COLO668 (cell line): ENCODE results near the gene OPTC.
A peak's percentile ranks its signal among the peaks of the same experiment; 100 is the strongest.
"Not testable (repeated sequence)": the region's sequence is repeated elsewhere in the genome, so short reads cannot be mapped to it uniquely, and the experiment has no call there.

Experiments used
- DNase-seq: peaks from one replicate; lab custom pipeline; 2025; ENCODE audit not compliant: unreplicated experiment; lab: John Stamatoyannopoulos, UW

The OPTC gene

DNA sequence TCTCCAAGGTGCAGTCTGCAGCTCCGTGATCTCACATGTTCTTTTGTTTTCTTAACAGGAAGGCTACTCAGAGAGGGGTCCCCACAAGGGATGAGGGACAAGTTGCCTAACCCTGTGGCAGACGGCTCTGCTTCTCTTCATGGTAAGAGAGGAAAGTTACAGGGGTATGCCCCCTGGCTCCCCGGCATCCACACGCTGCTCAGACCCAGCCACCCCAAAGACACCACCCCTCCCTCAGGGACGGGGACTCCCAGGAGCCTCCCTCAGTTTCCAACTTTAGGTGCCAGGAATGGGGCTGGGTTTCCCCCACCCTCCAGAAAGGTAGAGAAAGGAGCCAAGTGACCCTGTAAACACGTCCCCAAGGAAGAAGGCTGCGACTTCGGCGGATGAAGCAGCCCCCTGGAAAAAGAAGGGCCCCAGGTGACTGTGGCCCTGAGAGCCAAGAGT is 19.7 kb downstream of the OPTC start:
- no peak for DNase-seq

- no peak for DNase-seq
These were observed 22.2 kb downstream of the OPTC start for GRCh38 chr1:203516184-203516583.

GRCh38 chr1:203516906-203517305 is 23.0 kb downstream of the OPTC start:
- no peak for DNase-seq

DNA sequence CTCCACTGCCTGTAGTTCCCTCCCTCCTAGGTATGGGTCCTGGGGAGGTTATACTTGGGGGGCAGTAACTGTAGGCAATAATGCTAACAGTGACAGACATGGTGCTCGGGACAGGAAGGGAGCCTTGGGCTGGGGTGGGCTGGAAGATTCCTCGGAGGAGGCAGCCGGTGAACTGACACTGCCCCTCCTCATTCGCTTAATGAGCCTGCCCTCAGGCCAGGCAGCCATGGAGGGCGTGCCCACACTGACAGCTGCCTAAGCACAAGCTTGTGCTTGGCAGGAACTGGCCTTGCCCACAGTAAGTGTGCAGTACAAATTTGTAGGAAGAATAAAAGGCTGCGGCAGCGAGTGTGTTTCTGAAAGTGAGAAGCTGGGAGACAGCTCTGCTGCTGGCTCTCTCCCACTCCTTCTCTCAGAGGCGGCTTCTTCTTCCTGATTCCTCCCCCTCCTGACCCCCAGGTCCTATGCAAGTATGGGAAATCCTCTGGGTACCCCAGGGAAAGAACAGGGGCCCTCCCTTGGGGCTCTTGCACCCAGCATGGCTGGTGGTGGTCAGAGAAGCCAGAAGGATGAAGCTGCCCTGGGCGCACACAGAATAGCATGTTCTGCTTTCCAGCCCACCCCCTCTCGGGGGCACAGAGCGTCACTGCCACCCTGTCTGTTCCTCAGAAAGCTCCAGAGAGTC is 23.6 kb downstream of the OPTC start:
- DNase-seq, result peak; percentile 25

DNA sequence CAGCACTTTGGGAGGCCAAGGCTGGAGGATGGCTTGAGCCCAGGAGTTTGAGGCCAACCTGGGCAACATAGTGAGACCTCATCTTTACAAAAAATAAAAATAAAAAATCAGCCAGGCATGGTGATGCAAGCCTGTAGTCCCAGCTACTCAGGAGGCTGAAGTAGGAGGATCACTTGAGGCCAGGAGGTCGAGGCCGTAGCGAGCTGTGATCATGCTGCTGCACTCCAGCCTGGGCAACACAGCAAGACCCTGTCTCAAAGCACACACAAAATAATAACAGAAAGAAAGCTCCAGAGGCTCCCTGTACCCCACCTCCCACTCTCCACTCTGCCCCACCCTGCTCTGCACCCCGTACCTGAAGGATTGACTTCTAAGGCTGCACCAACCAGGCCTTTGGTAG is 24.2 kb downstream of the OPTC start:
- DNase-seq, result not testable (repeated sequence)

GRCh38 chr1:203518541-203518940 is 24.6 kb downstream of the OPTC start:
- no peak for DNase-seq

DNA sequence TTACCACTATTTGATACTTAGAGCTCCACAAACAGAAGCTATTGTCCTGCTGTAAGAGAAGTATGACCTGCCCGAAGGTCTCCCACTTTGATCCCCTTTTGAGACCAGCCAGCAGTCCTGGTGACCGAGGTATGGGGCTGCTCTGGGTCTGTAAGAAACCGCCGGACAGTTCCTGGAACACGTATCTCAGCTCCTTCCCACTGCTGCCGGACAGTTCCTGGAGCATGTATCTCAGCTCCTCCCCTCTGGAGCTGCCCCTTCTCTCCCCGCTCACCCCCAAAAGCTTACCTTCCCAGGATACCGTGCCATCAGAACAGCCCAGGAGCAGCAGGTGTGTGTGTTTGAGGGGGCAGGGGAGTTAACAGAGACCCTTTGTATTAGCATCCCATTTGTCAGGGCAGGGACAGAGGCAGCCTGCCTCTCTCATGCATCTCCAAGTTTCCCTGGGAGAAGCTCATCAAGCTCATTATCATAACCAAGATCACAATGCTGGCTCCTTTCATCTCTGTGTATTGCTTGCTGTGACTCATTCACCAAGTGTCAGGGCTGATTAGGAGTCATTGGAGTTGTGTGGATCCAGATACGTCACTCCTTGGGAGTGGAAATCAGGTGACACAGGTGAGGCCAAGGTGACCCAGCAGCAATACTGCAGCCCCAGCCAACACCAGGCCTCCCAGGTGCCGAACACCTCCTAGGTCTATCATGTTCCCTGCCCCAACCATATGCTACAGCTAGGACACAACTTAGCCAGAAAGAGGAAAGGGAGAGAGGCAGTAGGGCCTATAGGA is 25.3 kb downstream of the OPTC start:
- DNase-seq, result no peak

- DNase-seq, result no peak
These were observed 25.9 kb downstream of the OPTC start for GRCh38 chr1:203519896-203520295.

- no peak for DNase-seq
These were observed 26.4 kb downstream of the OPTC start for GRCh38 chr1:203520315-203520714.

- DNase-seq, result no peak
These were observed 27.3 kb downstream of the OPTC start for GRCh38 chr1:203521074-203521794.

- DNase-seq, result peak; percentile 48
These were observed 27.9 kb downstream of the OPTC start for GRCh38 chr1:203521812-203522211.

- DNase-seq, result peak; percentile 42
These were observed 28.3 kb downstream of the OPTC start for GRCh38 chr1:203522237-203522636.

DNA sequence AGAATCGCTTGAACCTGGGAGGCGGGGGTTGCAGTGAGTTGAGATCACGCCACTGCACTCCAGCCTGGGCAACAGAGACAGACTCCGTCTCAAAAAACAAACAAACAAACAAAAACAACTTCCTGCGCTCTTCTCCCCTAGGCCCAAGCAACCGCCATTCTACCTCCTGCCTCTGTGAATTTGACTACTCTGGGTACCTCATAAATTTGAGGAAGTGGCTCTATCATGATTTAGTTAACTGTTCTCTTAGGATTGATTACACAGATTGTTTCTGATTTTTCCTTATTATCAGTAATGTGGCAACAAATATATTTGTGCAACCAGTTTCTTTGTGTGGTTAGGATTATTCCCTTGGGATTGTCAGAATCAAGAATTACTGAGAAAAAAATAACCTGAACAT is 29.7 kb downstream of the OPTC start:
- no peak for DNase-seq

GRCh38 chr1:203524152-203524551 is 30.2 kb downstream of the OPTC start:
- no peak for DNase-seq

DNA sequence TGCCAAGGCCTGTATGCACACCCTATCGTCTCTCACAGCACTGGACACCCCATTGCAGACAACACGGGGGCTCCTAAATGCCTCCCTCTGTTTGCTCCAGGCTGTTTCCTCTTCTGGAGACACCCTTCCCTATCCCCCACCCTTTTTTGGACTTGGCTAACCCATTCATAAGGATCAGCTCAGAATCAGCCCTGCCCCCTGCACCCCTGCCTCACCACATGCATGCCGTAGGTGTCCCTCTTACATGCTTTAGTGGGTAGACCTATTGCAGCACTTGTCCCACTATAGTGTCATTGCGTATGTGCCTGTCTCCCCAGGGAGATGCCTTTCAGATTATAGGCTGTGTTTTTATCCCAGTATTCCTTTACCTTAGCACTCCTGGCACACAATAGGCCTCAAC is 30.9 kb downstream of the OPTC start:
- no peak for DNase-seq

DNA sequence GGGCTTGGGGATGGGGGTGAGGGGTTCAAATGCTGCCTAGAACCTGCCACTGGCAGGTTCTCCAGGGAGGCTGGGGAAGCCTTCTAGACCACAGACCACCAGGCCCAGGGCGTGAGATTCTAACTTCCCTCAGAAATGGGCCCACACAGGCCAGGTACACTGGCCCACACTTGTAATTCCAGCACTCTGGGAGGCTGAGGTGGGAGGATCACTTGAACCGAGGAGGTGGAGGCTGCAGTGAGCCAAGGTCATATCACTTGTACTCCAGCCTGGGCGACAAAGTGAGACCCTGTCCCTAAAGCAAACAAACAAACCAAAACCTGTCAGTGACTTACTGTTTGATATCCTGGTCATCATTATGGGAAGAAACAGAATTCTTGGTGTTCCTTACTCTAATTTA is 31.7 kb downstream of the OPTC start:
- DNase-seq, result no peak

DNA sequence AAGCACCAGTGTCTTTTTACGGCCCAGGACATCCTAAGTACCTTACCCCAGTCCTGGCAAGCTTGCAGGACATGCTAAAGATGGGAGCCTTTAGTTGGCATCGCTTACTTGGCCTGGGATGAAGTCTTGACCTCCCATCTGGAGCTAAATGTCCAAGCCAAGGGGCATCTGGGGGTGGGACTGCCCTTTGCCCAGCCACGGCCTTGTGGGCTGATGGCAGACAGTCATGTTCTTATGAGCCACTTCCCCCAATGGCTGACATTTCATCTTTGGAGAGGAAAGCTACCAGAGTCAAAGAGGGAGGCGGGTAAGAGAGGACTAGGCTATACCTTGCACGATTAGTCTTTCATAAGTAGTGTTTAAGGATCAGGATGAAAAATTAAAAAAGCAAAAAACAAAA is 32.2 kb downstream of the OPTC start:
- DNase-seq, result no peak

DNA sequence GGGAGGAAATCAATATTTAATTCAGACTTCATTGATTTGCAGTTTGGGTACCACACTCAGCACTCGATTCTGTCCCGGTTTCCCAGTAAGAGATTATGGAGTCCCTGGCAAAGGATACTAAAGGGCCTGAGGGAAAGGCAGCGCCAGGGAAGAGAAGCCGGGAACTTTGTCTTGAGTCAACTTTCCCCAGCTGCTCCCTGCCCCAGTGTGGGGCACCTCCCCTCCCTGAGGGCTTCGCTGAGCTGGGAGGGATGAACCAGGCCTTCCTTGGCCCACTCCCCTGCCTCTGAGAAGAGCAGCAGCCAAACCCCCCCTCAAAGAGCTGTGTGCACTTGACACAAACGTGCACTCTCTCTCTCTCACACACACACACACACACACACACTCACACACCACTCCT is 32.6 kb downstream of the OPTC start:
- DNase-seq, result no peak

- DNase-seq, result no peak
These were observed 33.1 kb downstream of the OPTC start for GRCh38 chr1:203527013-203527412.

DNA sequence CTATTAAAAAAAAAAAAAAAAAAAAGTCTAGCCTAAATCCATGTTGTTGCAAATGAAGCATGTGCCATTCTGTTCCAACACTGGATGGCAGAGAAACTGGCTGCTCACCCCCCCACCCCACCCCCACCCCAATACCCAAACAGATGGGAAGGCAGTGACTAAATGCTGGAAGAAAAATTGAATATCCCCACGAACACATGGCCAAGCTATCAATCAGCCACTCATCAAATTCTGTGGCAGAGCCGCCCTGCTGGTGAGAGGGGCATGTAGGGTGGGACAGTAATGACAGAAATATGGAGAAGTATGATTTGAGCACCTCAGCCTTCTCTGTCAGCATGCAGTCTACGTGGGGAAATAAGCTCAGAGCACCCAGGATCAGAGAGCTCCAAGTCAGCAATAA is 34.1 kb downstream of the OPTC start:
- DNase-seq, result no peak

DNA sequence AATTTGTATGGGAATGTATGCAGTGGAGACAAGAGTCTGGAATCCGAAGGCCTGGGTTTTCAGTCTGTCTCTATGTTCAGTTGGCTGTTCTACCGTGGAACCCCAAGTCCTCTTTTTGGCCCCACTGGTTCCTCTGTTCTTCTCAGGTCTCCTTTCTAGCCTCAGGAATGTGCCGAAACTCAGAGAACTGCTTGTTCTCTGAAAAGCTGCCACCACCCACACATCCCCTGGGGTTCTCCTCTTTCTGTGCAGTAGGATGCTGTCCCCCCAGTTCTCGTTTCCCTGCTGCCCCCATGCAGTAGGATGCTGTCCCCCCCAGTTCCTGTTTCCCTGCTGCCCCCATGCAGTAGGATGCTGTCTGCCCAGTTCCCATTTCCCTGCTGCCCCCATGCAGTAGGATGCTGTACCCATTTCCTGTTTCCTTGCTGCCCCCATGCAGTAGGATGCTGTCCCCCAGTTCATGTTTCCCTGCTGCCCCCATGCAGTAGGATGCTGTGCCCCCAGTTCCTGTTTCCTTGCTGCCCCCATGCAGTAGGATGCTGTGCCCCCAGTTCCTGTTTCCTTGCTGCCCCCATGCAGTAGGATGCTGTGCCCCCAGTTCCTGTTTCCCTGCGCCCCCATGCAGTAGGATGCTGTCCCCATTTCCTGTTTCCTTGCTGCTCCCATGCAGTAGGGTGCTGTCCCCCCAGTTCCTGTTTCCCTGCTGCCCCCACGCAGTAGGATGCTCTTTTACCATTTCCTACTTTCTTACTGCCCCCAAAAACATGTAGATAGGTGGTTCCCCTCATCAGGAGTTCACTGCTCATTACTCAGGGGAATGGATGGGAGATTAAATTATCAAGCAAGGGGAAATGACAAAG is 35.3 kb downstream of the OPTC start:
- no peak for DNase-seq
